PC-3 (cell line): ENCODE results near the gene PTH2. TPM values are rescaled to one million over a fixed set of nuclear protein-coding genes. Genes with fewer than 3 reads are reported as not detected.

ENCODE experiments used
- ATAC-seq: fragments of 200-7000 bp; cut with Tn5 transposase; 2 replicates; pipeline ENCODE4 v1.9.1; 2020; ENCODE audit warnings: mild to moderate bottlenecking, moderate library complexity
- BruUV-seq: library from RNA; stranded (reverse); fragments of 400-500 nt; replicated peaks from 2 replicates; lab custom pipeline; 2021; lab: Mats Ljungman, UMichigan
- CTCF ChIA-PET: fragments of 300-600 bp; sonication (Branson Sonifier 250); formaldehyde crosslinking; loops from one replicate; lab custom pipeline; 2022; ENCODE audit warnings: antibody characterized with exemption; lab: Charles Lee
- POLR2A ChIA-PET: fragments of 300-600 bp; sonication (Branson Sonifier 250); formaldehyde crosslinking; loops from one replicate; lab custom pipeline; 2022; ENCODE audit warnings: antibody characterized with exemption; ENCODE audit not compliant: unreplicated experiment; lab: Charles Lee
- DNase-seq: peaks from one replicate; pipeline ENCODE4 v3.0.0-alpha.2; 2015
- H2AFZ ChIP-seq: fragments of 300-600 bp; sonication (generic); 2 replicates; pipeline ENCODE4 v1.6.0; 2016; ENCODE audit warnings: antibody characterized with exemption, low read length
- H3F3A ChIP-seq: fragments of 300-600 bp; sonication (generic); one replicate; pipeline ENCODE4 v1.6.0; 2017; ENCODE audit warnings: antibody characterized with exemption, low read length, control low read depth, mild to moderate bottlenecking; ENCODE audit not compliant: unreplicated experiment
- H3K27ac ChIP-seq: fragments of 300-600 bp; sonication (generic); 2 replicates; pipeline ENCODE4 v1.5.1; 2016; ENCODE audit warnings: mild to moderate bottlenecking, low read length
- H3K27me3 ChIP-seq: fragments of 300-600 bp; sonication (generic); 2 replicates; pipeline ENCODE4 v1.6.1; 2016; ENCODE audit warnings: low read length, mixed read lengths
- H3K36me3 ChIP-seq: fragments of 300-600 bp; sonication (generic); 2 replicates; pipeline ENCODE4 v1.6.1; 2016; ENCODE audit warnings: low read depth, mixed run types, low read length, mixed read lengths
- H3K4me1 ChIP-seq: fragments of 300-600 bp; sonication (generic); 2 replicates; pipeline ENCODE4 v1.5.1; 2016; ENCODE audit warnings: low read length; ENCODE audit not compliant: insufficient read depth
- H3K4me2 ChIP-seq: fragments of 300-600 bp; sonication (generic); 2 replicates; pipeline ENCODE4 v1.6.0; 2016; ENCODE audit warnings: low read length
- H3K4me3 ChIP-seq: fragments of 300-600 bp; sonication (generic); 2 replicates; pipeline ENCODE4 v1.5.1; 2016; ENCODE audit warnings: mild to moderate bottlenecking, low read length, mixed read lengths
- H3K79me2 ChIP-seq: fragments of 300-600 bp; sonication (generic); 2 replicates; pipeline ENCODE4 v1.6.1; 2017; ENCODE audit warnings: low read length, mixed read lengths
- H3K9ac ChIP-seq: fragments of 300-600 bp; sonication (generic); 2 replicates; pipeline ENCODE4 v1.6.0; 2016; ENCODE audit warnings: mild to moderate bottlenecking, low read length
- H3K9me2 ChIP-seq: fragments of 300-600 bp; sonication (generic); replicated peaks from 2 replicates; pipeline ENCODE4 v1.6.1; 2016; ENCODE audit warnings: mixed run types, low read length, mixed read lengths
- H3K9me3 ChIP-seq: fragments of 300-600 bp; sonication (generic); 2 replicates; pipeline ENCODE4 v1.6.1; 2016; ENCODE audit warnings: low read length, mixed read lengths
- H4K20me1 ChIP-seq: fragments of 300-600 bp; sonication (generic); 2 replicates; pipeline ENCODE4 v1.6.1; 2016; ENCODE audit warnings: low read length, mixed read lengths
- CTCF ChIP-seq: fragments of 300-600 bp; sonication (generic); conservative IDR thresholded peaks from 2 replicates; pipeline ENCODE4 v1.5.1; 2017; ENCODE audit warnings: antibody characterized with exemption, low read depth, mild to moderate bottlenecking, low read length
- EZH2 ChIP-seq: fragments of 300-600 bp; sonication (generic); IDR thresholded peaks from one replicate; pipeline ENCODE4 v1.6.1; 2017; ENCODE audit warnings: antibody characterized with exemption, mild to moderate bottlenecking, low read length; ENCODE audit not compliant: unreplicated experiment
- EZH2phosphoT487 ChIP-seq: fragments of 300-600 bp; sonication (generic); IDR thresholded peaks from 2 replicates; pipeline ENCODE4 v1.6.1; 2018; ENCODE audit warnings: mild to moderate bottlenecking, antibody characterized with exemption, low read length, borderline replicate concordance
- intact Hi-C: fragments of 100-400 bp; cut with micrococcal nuclease; formaldehyde crosslinking; loops from 2 replicates; pipeline ENCODE4 v1.9.0; 2023
- total RNA-seq: library from RNA; depleted of rRNA; stranded (reverse); fragments of >200 nt; gene quantifications from 2 replicates; pipeline ENCODE4 v1.2.3, GENCODE V29; 2014

PTH2 gene
- total RNA-seq, 1 experiment from 2014 or later = not detected

GRCh38 chr19:49459388-49459787, 36.1 kb upstream of the PTH2 start:
- no peak overlapping the region for H3K9ac ChIP-seq
- H2AFZ ChIP-seq = no peak overlapping the region
- BruUV-seq = no TSS peak
- no peaks in the 10 kb centered on the region for H3K79me2 ChIP-seq
- POLR2A ChIA-PET = no interaction called here
- no peaks in the 10 kb centered on the region for H4K20me1 ChIP-seq
- ATAC-seq (no peak; the same call in 1 of the 2 replicates), DNase-seq (no peak)
- H3K9me3 ChIP-seq = no peaks in the 10 kb centered on the region
- TF ChIP-seq EZH2 (no peak), EZH2phosphoT487 (no peak), CTCF (no peak)
- intact Hi-C loops = no loop called here
- H3K27me3 ChIP-seq = no peaks in the 10 kb centered on the region
- no peak overlapping the region for H3K4me3 ChIP-seq
- H3K4me1 ChIP-seq = no peaks in the 10 kb centered on the region
- no peaks in the 10 kb centered on the region for H3F3A ChIP-seq
- CTCF ChIA-PET = no interaction called here
- no peak overlapping the region for H3K4me2 ChIP-seq
- no peaks in the 10 kb centered on the region for H3K9me2 ChIP-seq
- no peak overlapping the region for H3K27ac ChIP-seq
- H3K36me3 ChIP-seq = no peaks in the 10 kb centered on the region

DNA sequence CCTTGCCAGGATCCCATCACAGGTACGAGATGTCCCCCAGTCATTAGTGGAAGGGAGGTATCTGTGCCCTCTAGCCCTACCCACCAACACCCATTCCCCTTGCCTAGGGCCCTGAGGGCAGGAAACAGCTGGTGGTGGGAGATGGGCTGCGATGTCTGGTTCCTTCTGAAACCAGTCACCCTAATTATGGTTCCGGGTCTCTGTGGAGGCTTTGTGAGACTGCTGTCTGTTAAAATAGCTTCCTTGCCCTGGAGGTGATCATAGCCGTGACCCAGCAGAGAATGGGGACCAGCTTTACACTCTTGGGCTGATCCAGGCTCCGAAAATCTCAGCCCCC, 35.3 kb upstream of the PTH2 start:
- Histone ChIP-seq H3K9me2 (no peaks in the 10 kb centered on the region), H3K4me1 (no peaks in the 10 kb centered on the region), H3K9ac (no peak overlapping the region), H3K36me3 (no peaks in the 10 kb centered on the region), H3K79me2 (no peaks in the 10 kb centered on the region), H3K27ac (no peak overlapping the region), H3F3A (no peaks in the 10 kb centered on the region), H3K27me3 (no peaks in the 10 kb centered on the region), H3K9me3 (no peaks in the 10 kb centered on the region), H2AFZ (no peak overlapping the region), H4K20me1 (no peaks in the 10 kb centered on the region), H3K4me3 (no peak overlapping the region), H3K4me2 (no peak overlapping the region)
- intact Hi-C loops = no loop called here
- no TSS peak for BruUV-seq
- TF ChIP-seq EZH2 = no peak
- no peak for TF ChIP-seq CTCF
- TF ChIP-seq EZH2phosphoT487 = no peak
- DNase-seq = no peak
- ChIA-PET CTCF (interaction anchor here (0.5 kb wide), 1 partner anchor 13 kb away, joined by 7 read pairs; no protein-coding TSS in a partner anchor), POLR2A (no interaction called here)
- no peak for ATAC-seq

- H3F3A ChIP-seq = no peaks in the 10 kb centered on the region
- intact Hi-C loops = no loop called here
- BruUV-seq = no TSS peak
- ATAC-seq = no peak
- TF ChIP-seq CTCF (no peak), EZH2 (no peak), EZH2phosphoT487 (no peak)
- H3K9ac ChIP-seq = no peak overlapping the region
- H3K27ac ChIP-seq = no peak overlapping the region
- no peak for DNase-seq
- no peaks in the 10 kb centered on the region for H3K36me3 ChIP-seq
- no peaks in the 10 kb centered on the region for H3K9me2 ChIP-seq
- H3K9me3 ChIP-seq = no peaks in the 10 kb centered on the region
- ChIA-PET CTCF (no interaction called here), POLR2A (no interaction called here)
- no peaks in the 10 kb centered on the region for H3K4me1 ChIP-seq
- H4K20me1 ChIP-seq = no peaks in the 10 kb centered on the region
- H3K27me3 ChIP-seq = no peaks in the 10 kb centered on the region
- H3K4me3 ChIP-seq = no peak overlapping the region
- no peak overlapping the region for H2AFZ ChIP-seq
- peaks cover 3% of the 10 kb centered on the region for H3K79me2 ChIP-seq
- H3K4me2 ChIP-seq = no peak overlapping the region
These were observed 33.1 kb upstream of the PTH2 start for GRCh38 chr19:49456326-49456725.
